DMS 273 (cell line): ENCODE measurements around the gene NOP9.
"Not testable (repeated sequence)": the region's sequence is repeated elsewhere in the genome, so short reads cannot be mapped to it uniquely, and the experiment has no call there.

ENCODE experiments used
- DNase-seq: peaks from one replicate; lab custom pipeline; 2025; ENCODE audit not compliant: unreplicated experiment; lab: John Stamatoyannopoulos, UW

NOP9 gene

DNA sequence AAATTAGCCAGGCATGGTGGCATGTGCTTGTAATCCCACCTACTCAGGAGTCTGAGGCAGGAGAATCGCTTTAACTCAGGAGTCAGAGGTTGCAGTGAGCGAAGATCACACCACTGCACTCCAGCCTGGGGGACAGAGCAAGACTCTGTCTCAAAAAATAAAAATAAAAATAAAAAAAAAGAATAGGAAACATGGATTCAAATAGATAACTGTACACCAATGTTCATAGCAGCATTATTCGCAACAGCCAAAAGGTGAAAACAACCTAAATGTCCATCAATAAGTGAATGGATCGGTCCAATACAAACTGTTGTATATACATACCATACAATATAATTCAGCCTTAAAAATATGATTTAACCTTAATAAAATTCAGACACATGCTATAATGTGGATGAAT is 43.2 kb downstream of the NOP9 start:
- DNase-seq: no peak

DNA sequence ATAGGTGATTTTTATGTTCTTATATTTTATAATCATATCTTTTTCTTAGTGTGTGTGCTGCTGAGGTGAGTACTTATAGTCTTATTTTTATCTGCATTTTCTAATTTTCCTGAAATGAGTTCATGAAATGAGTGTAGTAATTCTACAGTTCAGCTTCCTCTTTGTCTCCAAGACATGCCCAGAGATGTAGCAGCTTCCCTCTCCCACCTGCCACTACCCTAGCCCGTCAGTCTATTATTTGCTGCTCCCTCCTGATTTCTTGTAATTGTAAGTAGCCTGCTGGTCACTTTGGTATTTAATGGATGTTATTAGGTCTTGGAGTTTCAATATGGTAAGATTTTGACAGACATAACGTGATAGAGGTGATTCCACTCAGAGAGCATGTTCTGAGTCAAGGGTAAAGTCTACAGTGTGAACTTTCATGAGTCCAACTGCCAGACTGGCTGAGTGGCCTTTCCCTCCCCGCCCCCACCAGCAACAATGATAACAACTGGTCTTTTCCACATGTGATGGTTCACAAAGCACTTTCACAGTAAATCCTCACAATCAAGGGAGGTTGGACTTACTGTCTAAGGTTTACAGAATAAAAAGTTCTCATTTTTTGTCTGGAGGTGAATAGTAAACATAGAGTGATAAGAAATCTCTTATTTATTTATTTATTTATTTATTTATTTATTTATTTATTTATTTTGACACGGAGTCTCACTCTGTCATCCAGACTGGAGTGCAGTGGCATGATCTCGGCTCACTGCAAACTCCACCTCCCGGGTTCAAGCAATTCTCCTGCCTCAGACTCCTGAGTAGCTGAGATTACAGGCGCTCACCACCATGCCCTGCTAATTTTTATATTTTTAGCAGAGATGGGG is 44.4 kb downstream of the NOP9 start:
- DNase-seq: no peak

- DNase-seq: no peak
Observed at GRCh38 chr14:24347134-24347533, 47.5 kb downstream of the NOP9 start.

DNA sequence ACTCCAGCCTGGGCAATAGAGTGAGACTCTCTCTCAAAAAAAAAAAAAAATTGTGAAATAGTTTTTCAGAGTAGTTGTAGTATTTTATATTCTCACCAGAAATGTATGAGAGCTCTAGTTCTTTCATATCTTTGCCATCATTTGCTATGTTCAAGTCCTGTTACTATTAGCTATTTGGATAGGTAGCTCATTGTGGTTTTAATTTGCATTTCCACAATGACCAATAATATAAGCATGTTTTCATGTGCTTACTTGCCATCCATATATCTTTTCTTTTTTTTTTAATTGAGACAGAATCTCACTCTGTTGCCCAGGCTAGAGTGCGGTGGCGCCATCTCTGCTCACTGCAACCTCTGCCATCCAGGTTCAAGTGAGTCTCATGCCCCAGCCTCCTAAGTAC is 48.5 kb downstream of the NOP9 start:
- DNase-seq: no peak

DNA sequence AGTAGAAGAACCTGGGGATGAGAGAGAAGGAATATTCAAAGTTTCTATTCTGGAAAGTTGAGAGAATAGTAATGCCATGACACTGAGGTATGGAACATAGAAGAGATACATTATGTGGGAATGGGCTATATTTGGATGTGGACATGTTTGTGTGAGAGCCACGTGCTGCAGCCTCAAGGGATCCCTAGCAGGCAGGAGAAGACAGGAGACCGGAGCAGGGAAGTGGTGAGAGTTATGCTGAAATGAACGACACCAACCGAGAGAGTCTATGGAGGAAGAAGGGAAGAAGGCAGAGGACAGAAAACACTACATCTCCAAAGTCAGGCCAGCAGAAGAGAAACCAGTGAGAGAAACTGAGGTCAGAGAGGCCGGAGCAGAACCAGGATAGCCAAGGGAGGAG is 50.1 kb downstream of the NOP9 start:
- DNase-seq: no peak

DNA sequence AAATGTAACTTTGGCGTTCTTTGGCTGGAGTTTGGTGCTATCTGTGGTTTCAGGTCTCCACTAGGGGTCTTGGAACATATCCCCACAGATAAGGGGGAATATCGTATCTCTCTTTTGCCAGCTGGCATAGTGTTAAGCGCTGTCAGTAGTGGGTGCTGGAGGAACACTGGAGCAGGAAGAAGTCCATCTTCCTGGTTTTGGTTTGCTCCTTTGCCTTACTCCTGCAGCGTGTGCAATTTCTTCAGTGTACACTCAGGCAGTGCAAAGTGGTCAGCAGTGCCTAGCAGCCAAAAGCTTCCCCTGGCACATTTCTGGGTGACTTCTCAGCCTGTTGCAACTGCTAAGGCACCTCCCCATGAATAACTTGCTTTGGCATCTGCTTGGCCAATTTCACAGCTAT is 51.9 kb downstream of the NOP9 start:
- DNase-seq: peak; percentile 74

GRCh38 chr14:24353559-24354481 is 54.2 kb downstream of the NOP9 start:
- DNase-seq: no peak

GRCh38 chr14:24354482-24354825 is 54.8 kb downstream of the NOP9 start:
- not testable (repeated sequence) for DNase-seq

DNA sequence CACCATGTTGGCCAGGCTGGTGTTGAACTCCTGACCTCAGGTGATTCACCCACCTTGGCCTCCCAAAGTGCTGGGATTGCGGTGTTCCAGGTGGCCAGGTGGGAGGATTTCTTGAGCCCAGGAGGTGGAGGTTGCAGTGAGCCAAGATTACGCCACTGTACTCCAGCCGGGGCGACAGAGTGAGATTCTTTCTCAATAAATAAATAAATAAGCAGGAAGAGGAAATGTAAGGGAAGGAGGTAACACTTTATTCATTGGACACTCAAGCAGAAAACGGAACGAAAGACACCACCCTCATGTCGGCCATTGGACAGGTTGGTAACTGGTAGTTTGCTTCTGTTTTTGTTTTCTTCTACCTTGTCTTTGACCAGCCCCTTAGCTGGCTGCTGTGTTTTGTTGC is 55.4 kb downstream of the NOP9 start:
- DNase-seq: no peak

- no peak for DNase-seq
Observed at GRCh38 chr14:24356208-24356607, 56.6 kb downstream of the NOP9 start.
